Liver (tissue), 9 donors: ENCODE results near the gene ATP5MC2. TPM values are rescaled to one million over a fixed set of nuclear protein-coding genes. Genes with fewer than 3 reads are reported as not detected.

Source experiments
- DNase-seq: peaks from one replicate; pipeline ENCODE4 v3.0.0-alpha.2; 2017; ENCODE audit warnings: low spot score
- H3K27ac ChIP-seq, 2 donors: one replicate each; pipeline ENCODE4 v1.7.0; 2013; ENCODE audit warnings: inconsistent platforms in 2 of 2, low read length in 2 of 2, control low read depth in 1 of 2, low read depth in 1 of 2, mild to moderate bottlenecking in 1 of 2
- H3K27me3 ChIP-seq, 4 donors: one replicate each; pipeline versions ENCODE4 v1.6.1 to v1.7.0; 2013; ENCODE audit warnings: low read length in 3 of 4, inconsistent platforms in 1 of 4, mild to moderate bottlenecking in 1 of 4, moderate library complexity in 1 of 4; ENCODE audit not compliant: control insufficient read depth in 4 of 4, insufficient read depth in 4 of 4
- H3K36me3 ChIP-seq, 4 donors: one replicate each; pipeline versions ENCODE4 v1.6.1 to v1.7.0; 2013; ENCODE audit warnings: low read length in 3 of 4, mild to moderate bottlenecking in 3 of 4, low read depth in 1 of 4, moderate library complexity in 1 of 4; ENCODE audit not compliant: control insufficient read depth in 4 of 4, insufficient read depth in 3 of 4
- H3K4me1 ChIP-seq, 4 donors: one replicate each; pipeline versions ENCODE4 v1.6.1 to v1.7.0; 2013; ENCODE audit warnings: low read length in 3 of 4, mild to moderate bottlenecking in 3 of 4, moderate library complexity in 1 of 4; ENCODE audit not compliant: control insufficient read depth in 4 of 4, insufficient read depth in 4 of 4
- H3K4me3 ChIP-seq, 3 donors: one replicate each; pipeline versions ENCODE4 v1.6.1 to v1.7.0; 2013; ENCODE audit warnings: low read length in 3 of 3, control low read depth in 1 of 3, low read depth in 1 of 3, mild to moderate bottlenecking in 1 of 3
- H3K9ac ChIP-seq, 2 donors: one replicate each; pipeline ENCODE4 v1.7.0; 2013; ENCODE audit warnings: low read length in 2 of 2, mild to moderate bottlenecking in 2 of 2, moderate library complexity in 2 of 2, control low read depth in 1 of 2, low read depth in 1 of 2
- H3K9me3 ChIP-seq, 4 donors: one replicate each; pipeline versions ENCODE4 v1.6.1 to v1.7.0; 2013; ENCODE audit warnings: low read length in 3 of 4; ENCODE audit not compliant: control insufficient read depth in 4 of 4
- EGR1 ChIP-seq, 2 donors: IDR thresholded peaks; 2 replicates each; pipeline ENCODE4 v1.6.1; 2016 to 2018; ENCODE audit warnings: antibody characterized with exemption in 2 of 2, low read depth in 2 of 2
- FOXA1 ChIP-seq: IDR thresholded peaks from 2 replicates; pipeline ENCODE4 v1.6.1; 2016; ENCODE audit warnings: antibody characterized with exemption
- FOXA2 ChIP-seq: IDR thresholded peaks from 2 replicates; pipeline ENCODE4 v1.6.1; 2016; ENCODE audit warnings: antibody characterized with exemption
- GABPA ChIP-seq, 2 donors: IDR thresholded peaks in 1 of 2; conservative IDR thresholded peaks in 1 of 2; 2 replicates each; pipeline ENCODE4 v1.6.1; 2016; ENCODE audit warnings: antibody characterized with exemption in 2 of 2, mild to moderate bottlenecking in 1 of 2, moderate library complexity in 1 of 2
- HNF4A ChIP-seq, 2 donors: conservative IDR thresholded peaks; 2 replicates each; pipeline ENCODE4 v1.6.1; 2016; ENCODE audit warnings: antibody characterized with exemption in 2 of 2, mild to moderate bottlenecking in 2 of 2
- HNF4G ChIP-seq: IDR thresholded peaks from 2 replicates; pipeline ENCODE4 v1.6.1; 2016; ENCODE audit warnings: antibody characterized with exemption
- JUND ChIP-seq, 2 donors: IDR thresholded peaks; 2 replicates each; pipeline ENCODE4 v1.6.1; 2016; ENCODE audit warnings: antibody characterized with exemption in 2 of 2
- NR2F2 ChIP-seq: IDR thresholded peaks from 2 replicates; pipeline ENCODE4 v1.6.1; 2016; ENCODE audit warnings: antibody characterized with exemption
- RAD21 ChIP-seq, 2 donors: IDR thresholded peaks; 2 replicates each; pipeline ENCODE4 v1.6.1; 2016; ENCODE audit warnings: antibody characterized with exemption in 2 of 2, mild to moderate bottlenecking in 2 of 2
- RXRA ChIP-seq, 2 donors: IDR thresholded peaks; 2 replicates each; pipeline ENCODE4 v1.6.1; 2017 to 2018; ENCODE audit warnings: antibody characterized with exemption in 2 of 2, mild to moderate bottlenecking in 1 of 2
- SP1 ChIP-seq: IDR thresholded peaks from 2 replicates; pipeline ENCODE4 v1.6.1; 2018; ENCODE audit warnings: antibody characterized with exemption, mild to moderate bottlenecking
- TAF1 ChIP-seq: conservative IDR thresholded peaks from 2 replicates; pipeline ENCODE4 v1.6.1; 2016; ENCODE audit warnings: antibody characterized with exemption, mild to moderate bottlenecking
- YY1 ChIP-seq: IDR thresholded peaks from 2 replicates; pipeline ENCODE4 v1.6.1; 2016; ENCODE audit warnings: antibody characterized with exemption, mild to moderate bottlenecking
- WGBS: extraction: QIAGEN DNeasy Blood & Tissue Kit; methylation state at CpG from one replicate; pipeline ENCODE4 v1.1.7; 2013; 5-methylcytosine and 5-hydroxymethylcytosine counted together
- polyA plus RNA-seq, 2 donors: library from polyadenylated mRNA; stranded (reverse) in 1 of 2; unstranded in 1 of 2; fragments of 200-250 nt in 1 of 2; fragments of >200 nt in 1 of 2; fragmentation: Nextera tagmentation in 1 of 2; extraction: Ambion mirVana in 1 of 2; gene quantifications; one replicate each; pipeline versions ENCODE4 v1.2.1 to v1.2.3, GENCODE V29; 2013 to 2015
- total RNA-seq, 2 donors: library from RNA; depleted of rRNA; stranded (reverse); fragments of >200 nt; gene quantifications; one replicate each; pipeline ENCODE4 v1.2.3, GENCODE V29; 2014
- TF ChIP-seq, protein P1 (sequence below): IDR thresholded peaks from 2 replicates; pipeline ENCODE4 v1.6.1; 2016; ENCODE audit warnings: antibody characterized with exemption
- TF ChIP-seq, protein P2 (sequence below): fragments of 150-350 bp; IDR thresholded peaks from 2 replicates; pipeline ENCODE4 v1.5.1; 2017; ENCODE audit warnings: improper control_type of control experiment, low read depth, low read length; ENCODE audit not compliant: missing input control
- TF ChIP-seq, protein P3 (sequence below): IDR thresholded peaks from 2 replicates; pipeline ENCODE4 v1.6.1; 2016; ENCODE audit warnings: antibody characterized with exemption
- TF ChIP-seq, protein P4 (sequence below): IDR thresholded peaks from 2 replicates; pipeline ENCODE4 v1.6.1; 2016; ENCODE audit warnings: antibody characterized with exemption, mild to moderate bottlenecking
- donor health status: healthy.
- donor health status: healthy.
- donor health status: healthy.
- donor health status: healthy.
- donor health status: healthy.

Gene ATP5MC2
- total and polyA plus RNA-seq, 4 donors = 57.0 to 294 (median 171) TPM

DNA sequence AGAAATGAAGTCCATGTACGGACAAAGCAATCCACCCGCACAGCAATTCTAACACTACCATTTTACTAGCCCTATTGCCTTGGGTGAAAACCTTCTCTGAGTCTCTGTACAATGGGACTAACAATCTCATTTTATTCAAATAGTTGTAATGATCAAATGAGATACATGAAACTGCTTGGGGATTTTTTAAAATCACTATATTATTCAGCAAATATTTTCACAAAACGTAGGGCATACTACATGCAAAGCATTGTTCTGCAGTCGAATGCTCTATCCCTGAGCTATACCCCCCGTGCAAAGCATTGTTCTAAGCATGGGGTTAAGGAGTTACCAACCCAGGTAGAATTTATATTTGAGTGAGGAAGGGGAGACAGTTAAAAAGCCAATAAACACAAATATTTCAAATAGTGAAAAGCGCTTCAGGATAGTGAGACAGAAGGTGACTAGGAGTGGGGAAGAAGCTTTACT lies 49.1 kb downstream of the ATP5MC2 start:
- peak overlapping the region; percentile 88 to 94 for H3K27ac ChIP-seq
- H3K4me1 ChIP-seq = peaks cover 3 to 40% (median 29%) of the 10 kb centered on the region in 4 donors
- no peaks in the 10 kb centered on the region for H3K36me3 ChIP-seq
- TF ChIP-seq RXRA (IDR thresholded peaks at IDR 0.05) (no peak), TAF1 (no peak), HNF4A (conservative IDR thresholded peaks at IDR 0.05) (no peak), RAD21 (IDR thresholded peaks at IDR 0.05) (no peak), FOXA2 (no peak), SP1 (no peak), FOXA1 (no peak), HNF4G (no peak), YY1 (no peak), NR2F2 (no peak), EGR1 (IDR thresholded peaks at IDR 0.05; ENCODE audit: low read depth in 2 of 2) (no peak), GABPA (IDR thresholded peaks at IDR 0.05 in 1 of 2, conservative IDR thresholded peaks at IDR 0.05 in 1 of 2) (no peak)
- TF ChIP-seq, protein P1, sequence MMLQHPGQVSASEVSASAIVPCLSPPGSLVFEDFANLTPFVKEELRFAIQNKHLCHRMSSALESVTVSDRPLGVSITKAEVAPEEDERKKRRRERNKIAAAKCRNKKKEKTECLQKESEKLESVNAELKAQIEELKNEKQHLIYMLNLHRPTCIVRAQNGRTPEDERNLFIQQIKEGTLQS = no peak
- TF ChIP-seq, protein P2, sequence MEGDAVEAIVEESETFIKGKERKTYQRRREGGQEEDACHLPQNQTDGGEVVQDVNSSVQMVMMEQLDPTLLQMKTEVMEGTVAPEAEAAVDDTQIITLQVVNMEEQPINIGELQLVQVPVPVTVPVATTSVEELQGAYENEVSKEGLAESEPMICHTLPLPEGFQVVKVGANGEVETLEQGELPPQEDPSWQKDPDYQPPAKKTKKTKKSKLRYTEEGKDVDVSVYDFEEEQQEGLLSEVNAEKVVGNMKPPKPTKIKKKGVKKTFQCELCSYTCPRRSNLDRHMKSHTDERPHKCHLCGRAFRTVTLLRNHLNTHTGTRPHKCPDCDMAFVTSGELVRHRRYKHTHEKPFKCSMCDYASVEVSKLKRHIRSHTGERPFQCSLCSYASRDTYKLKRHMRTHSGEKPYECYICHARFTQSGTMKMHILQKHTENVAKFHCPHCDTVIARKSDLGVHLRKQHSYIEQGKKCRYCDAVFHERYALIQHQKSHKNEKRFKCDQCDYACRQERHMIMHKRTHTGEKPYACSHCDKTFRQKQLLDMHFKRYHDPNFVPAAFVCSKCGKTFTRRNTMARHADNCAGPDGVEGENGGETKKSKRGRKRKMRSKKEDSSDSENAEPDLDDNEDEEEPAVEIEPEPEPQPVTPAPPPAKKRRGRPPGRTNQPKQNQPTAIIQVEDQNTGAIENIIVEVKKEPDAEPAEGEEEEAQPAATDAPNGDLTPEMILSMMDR = no peak
- TF ChIP-seq, protein P3, sequence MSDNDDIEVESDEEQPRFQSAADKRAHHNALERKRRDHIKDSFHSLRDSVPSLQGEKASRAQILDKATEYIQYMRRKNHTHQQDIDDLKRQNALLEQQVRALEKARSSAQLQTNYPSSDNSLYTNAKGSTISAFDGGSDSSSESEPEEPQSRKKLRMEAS = no peak
- TF ChIP-seq, protein P4, sequence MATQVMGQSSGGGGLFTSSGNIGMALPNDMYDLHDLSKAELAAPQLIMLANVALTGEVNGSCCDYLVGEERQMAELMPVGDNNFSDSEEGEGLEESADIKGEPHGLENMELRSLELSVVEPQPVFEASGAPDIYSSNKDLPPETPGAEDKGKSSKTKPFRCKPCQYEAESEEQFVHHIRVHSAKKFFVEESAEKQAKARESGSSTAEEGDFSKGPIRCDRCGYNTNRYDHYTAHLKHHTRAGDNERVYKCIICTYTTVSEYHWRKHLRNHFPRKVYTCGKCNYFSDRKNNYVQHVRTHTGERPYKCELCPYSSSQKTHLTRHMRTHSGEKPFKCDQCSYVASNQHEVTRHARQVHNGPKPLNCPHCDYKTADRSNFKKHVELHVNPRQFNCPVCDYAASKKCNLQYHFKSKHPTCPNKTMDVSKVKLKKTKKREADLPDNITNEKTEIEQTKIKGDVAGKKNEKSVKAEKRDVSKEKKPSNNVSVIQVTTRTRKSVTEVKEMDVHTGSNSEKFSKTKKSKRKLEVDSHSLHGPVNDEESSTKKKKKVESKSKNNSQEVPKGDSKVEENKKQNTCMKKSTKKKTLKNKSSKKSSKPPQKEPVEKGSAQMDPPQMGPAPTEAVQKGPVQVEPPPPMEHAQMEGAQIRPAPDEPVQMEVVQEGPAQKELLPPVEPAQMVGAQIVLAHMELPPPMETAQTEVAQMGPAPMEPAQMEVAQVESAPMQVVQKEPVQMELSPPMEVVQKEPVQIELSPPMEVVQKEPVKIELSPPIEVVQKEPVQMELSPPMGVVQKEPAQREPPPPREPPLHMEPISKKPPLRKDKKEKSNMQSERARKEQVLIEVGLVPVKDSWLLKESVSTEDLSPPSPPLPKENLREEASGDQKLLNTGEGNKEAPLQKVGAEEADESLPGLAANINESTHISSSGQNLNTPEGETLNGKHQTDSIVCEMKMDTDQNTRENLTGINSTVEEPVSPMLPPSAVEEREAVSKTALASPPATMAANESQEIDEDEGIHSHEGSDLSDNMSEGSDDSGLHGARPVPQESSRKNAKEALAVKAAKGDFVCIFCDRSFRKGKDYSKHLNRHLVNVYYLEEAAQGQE = no peak
- H3K9ac ChIP-seq = peak overlapping the region; percentile 35 to 85
- 41% methylated on average over 6 of the region's 6 CpGs for WGBS
- H3K4me3 ChIP-seq = peak overlapping the region; percentile 36 to 97 (median 64)
- no peak for DNase-seq
- H3K9me3 ChIP-seq = no peaks in the 10 kb centered on the region
- no peaks in the 10 kb centered on the region for H3K27me3 ChIP-seq

DNA sequence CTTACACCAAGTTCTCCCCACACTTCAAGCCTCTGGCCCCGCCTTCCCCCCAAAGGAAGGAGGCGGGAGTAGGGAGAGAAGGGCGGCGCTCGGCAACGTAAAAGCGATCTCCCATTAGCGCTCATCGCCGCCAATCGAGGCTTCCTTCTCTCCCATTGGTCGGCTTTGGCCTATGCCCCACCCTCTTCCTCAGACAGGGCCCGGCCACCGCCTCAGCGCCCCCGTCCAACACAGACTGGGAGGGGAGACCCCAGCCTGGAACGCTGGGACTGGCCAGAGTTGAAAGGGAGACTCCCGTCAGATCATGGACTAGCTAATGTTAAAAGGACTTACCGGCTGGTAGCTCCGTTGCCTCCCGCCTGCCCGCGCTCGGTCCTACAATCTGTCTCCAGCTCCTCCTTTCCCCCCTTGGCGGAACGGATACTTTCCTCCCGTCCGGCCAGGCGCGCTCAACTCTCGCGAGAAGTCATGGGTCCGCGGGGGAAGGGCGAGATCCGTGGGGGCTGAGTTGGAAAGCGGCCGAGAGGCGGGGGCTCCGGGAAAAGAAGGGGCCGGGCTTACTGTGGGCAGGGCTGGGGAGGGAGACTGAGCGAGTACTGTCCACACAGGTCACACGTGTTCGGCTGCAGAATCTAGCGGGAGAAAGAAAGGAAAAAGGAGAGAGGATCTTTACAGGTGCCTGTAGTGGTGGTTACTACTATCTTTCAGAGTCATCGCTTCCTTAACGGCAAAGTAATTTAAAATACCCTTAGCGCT lies 49.8 kb downstream of the ATP5MC2 start, which contains the start of gene ATF7:
TSS of gene ATF7 (minus strand) at position 437 of the 756 bp plus-strand sequence. CDS start 25,382 bp downstream, outside the sequence.
- Histone ChIP-seq H3K9me3 (no peaks in the 10 kb centered on the region), H3K27ac (peak within 1 kb of the TSS; percentile 88 to 94), H3K4me1 (peaks cover 3 to 40% (median 29%) of the 10 kb centered on the region in 4 donors), H3K36me3 (no peaks in the 10 kb centered on the region), H3K4me3 (peak within 1 kb of the TSS; percentile 64 to 97 (median 90)), H3K9ac (peak within 1 kb of the TSS; percentile 96 to 98), H3K27me3 (no peaks in the 10 kb centered on the region)
- DNase-seq = peak; percentile 99
- under 1% methylated on average over 48 of the region's 48 CpGs for WGBS
- TF ChIP-seq GABPA (IDR thresholded peaks at IDR 0.05 in 1 of 2, conservative IDR thresholded peaks at IDR 0.05 in 1 of 2) (peak in 1 of 2 donors; percentile 58), FOXA1 (peak; percentile 79), HNF4A (conservative IDR thresholded peaks at IDR 0.05) (peak in 1 of 2 donors; percentile 65), NR2F2 (peak; percentile 32), TAF1 (no peak), JUND (IDR thresholded peaks at IDR 0.05) (peak in 1 of 2 donors; percentile 58), EGR1 (IDR thresholded peaks at IDR 0.05; ENCODE audit: low read depth in 2 of 2) (peak; percentile 13 to 78), HNF4G (peak; percentile 26)
- TF ChIP-seq, protein P4 = peak; percentile 78
- TF ChIP-seq, protein P2 = no peak
